Neuronal stem cell (in vitro differentiated cells): ENCODE measurements around the gene SLC2A9.

ENCODE experiments used
- DNase-seq: peaks from one replicate; pipeline ENCODE4 v3.0.0-alpha.2; 2013; ENCODE audit warnings: low spot score
- H2AFZ ChIP-seq: one replicate; pipeline ENCODE4 v1.6.1; 2013; ENCODE audit warnings: mild to moderate bottlenecking, low read length, inconsistent platforms
- H2AK5ac ChIP-seq: 2 replicates; pipeline ENCODE4 v1.6.1; 2013; ENCODE audit warnings: low read depth, mild to moderate bottlenecking, inconsistent platforms, low read length, moderate library complexity, mixed read lengths
- H2BK120ac ChIP-seq: 2 replicates; pipeline ENCODE4 v1.6.1; 2013; ENCODE audit warnings: low read depth, mild to moderate bottlenecking, inconsistent platforms, low read length, moderate library complexity, mixed read lengths
- H2BK12ac ChIP-seq: one replicate; pipeline ENCODE4 v1.6.1; 2013; ENCODE audit warnings: low read length, inconsistent platforms
- H2BK15ac ChIP-seq: 2 replicates; pipeline ENCODE4 v1.6.1; 2013; ENCODE audit warnings: mild to moderate bottlenecking, low read length, inconsistent platforms, mixed read lengths
- H2BK5ac ChIP-seq: one replicate; pipeline ENCODE4 v1.6.1; 2013; ENCODE audit warnings: inconsistent platforms, mild to moderate bottlenecking, low read length, moderate library complexity
- H3K14ac ChIP-seq: one replicate; pipeline ENCODE4 v1.6.1; 2013; ENCODE audit warnings: low read length, inconsistent platforms
- H3K18ac ChIP-seq: 2 replicates; pipeline ENCODE4 v1.6.1; 2013; ENCODE audit warnings: low read length, inconsistent platforms
- H3K23ac ChIP-seq: 2 replicates; pipeline ENCODE4 v1.6.1; 2013; ENCODE audit warnings: low read depth, mild to moderate bottlenecking, mixed read lengths, low read length, inconsistent platforms; ENCODE audit not compliant: poor library complexity
- H3K27ac ChIP-seq: replicated peaks from 3 replicates; pipeline ENCODE4 v1.5.1; 2013; ENCODE audit warnings: low read length, inconsistent platforms
- H3K27me3 ChIP-seq, 3 experiments: 2 replicates each; pipeline ENCODE4 v1.6.1; 2013; ENCODE audit warnings: low read length in 3 of 3, mild to moderate bottlenecking in 2 of 3, inconsistent platforms in 1 of 3, low read depth in 1 of 3, mixed read lengths in 1 of 3, moderate library complexity in 1 of 3; ENCODE audit not compliant: control insufficient read depth in 3 of 3, insufficient read depth in 3 of 3
- H3K36me3 ChIP-seq, 2 donors: replicated peaks in 1 of 2; 2 replicates each; pipeline ENCODE4 v1.6.1; 2013; ENCODE audit warnings: low read length in 2 of 2; ENCODE audit not compliant: control insufficient read depth in 2 of 2, insufficient read depth in 2 of 2
- H3K4ac ChIP-seq: 2 replicates; pipeline ENCODE4 v1.6.1; 2013; ENCODE audit warnings: inconsistent platforms, mild to moderate bottlenecking, low read length, moderate library complexity
- H3K4me1 ChIP-seq, 2 donors: 1 replicate in 1 of 2; 2 replicates in 1 of 2; pipeline ENCODE4 v1.6.1; 2013; ENCODE audit warnings: low read length in 2 of 2, low read depth in 1 of 2; ENCODE audit not compliant: control insufficient read depth in 2 of 2, insufficient read depth in 1 of 2
- H3K4me2 ChIP-seq: one replicate; pipeline ENCODE4 v1.6.1; 2013; ENCODE audit warnings: mild to moderate bottlenecking, low read length, inconsistent platforms; ENCODE audit not compliant: insufficient read depth, poor library complexity, severe bottlenecking
- H3K4me3 ChIP-seq, 2 donors: 2 replicates each; pipeline ENCODE4 v1.5.1; 2013; ENCODE audit warnings: low read length in 2 of 2, mild to moderate bottlenecking in 2 of 2, inconsistent platforms in 1 of 2, moderate library complexity in 1 of 2
- H3K79me1 ChIP-seq: one replicate; pipeline ENCODE4 v1.6.1; 2013; ENCODE audit warnings: low read depth, mild to moderate bottlenecking, inconsistent platforms, low read length, moderate library complexity
- H3K9ac ChIP-seq: one replicate; pipeline ENCODE4 v1.6.1; 2013; ENCODE audit warnings: mild to moderate bottlenecking, low read depth, low read length, inconsistent platforms; ENCODE audit not compliant: poor library complexity
- H3K9me3 ChIP-seq, 2 donors: replicated peaks in 1 of 2; 2 replicates each; pipeline versions ENCODE3 to v1.6.1; 2013; ENCODE audit warnings: low read length in 2 of 2, mild to moderate bottlenecking in 2 of 2, inconsistent platforms in 1 of 2, low read depth in 1 of 2, mixed read lengths in 1 of 2, moderate library complexity in 1 of 2; ENCODE audit not compliant: control insufficient read depth in 2 of 2, insufficient read depth in 1 of 2
- H4K8ac ChIP-seq: one replicate; pipeline ENCODE4 v1.6.1; 2013; ENCODE audit warnings: low read depth, mild to moderate bottlenecking, inconsistent platforms, low read length, moderate library complexity
- H4K91ac ChIP-seq: one replicate; pipeline ENCODE4 v1.6.1; 2013; ENCODE audit warnings: low read length, low read depth, mild to moderate bottlenecking, inconsistent platforms; ENCODE audit not compliant: poor library complexity
- WGBS, 2 donors: extraction: QIAGEN DNeasy Blood & Tissue Kit; methylation state at CpG; one replicate each; pipeline ENCODE4 v1.1.7; 2013; ENCODE audit warnings: missing lambda C conversion rate in 2 of 2, mixed read lengths in 1 of 2; ENCODE audit not compliant: insufficient read length in 2 of 2, insufficient replicate concordance in 1 of 2; ENCODE audit errors: extremely low coverage in 2 of 2; 5-methylcytosine and 5-hydroxymethylcytosine counted together

The SLC2A9 gene

GRCh38 chr4:10006601-10007435 lies 14.5 kb downstream of the SLC2A9 start:
- Histone ChIP-seq H3K79me1 (no peaks in the 10 kb centered on the region), H2BK5ac (no peak overlapping the region), H3K27ac (no peak overlapping the region), H4K91ac (no peak overlapping the region), H3K27me3 (peaks cover 0 to 20% (median 0%) of the 10 kb centered on the region in 3 experiments), H2BK15ac (no peak overlapping the region), H3K23ac (no peak overlapping the region), H2BK120ac (no peak overlapping the region), H3K4ac (no peak overlapping the region), H3K4me3 (no peak overlapping the region), H2AFZ (no peak overlapping the region), H3K4me2 (no peak overlapping the region), H2BK12ac (no peak overlapping the region), H3K9me3 (no peaks in the 10 kb centered on the region), H2AK5ac (no peak overlapping the region), H3K4me1 (peaks cover 0 to 6% of the 10 kb centered on the region in 2 donors), H3K9ac (no peak overlapping the region), H4K8ac (no peak overlapping the region), H3K18ac (no peak overlapping the region), H3K14ac (no peak overlapping the region), H3K36me3 (no peaks in the 10 kb centered on the region)
- no peak for DNase-seq
- WGBS, 2 donors, result no CpG with 5 or more reads among the region's 12 CpGs

DNA sequence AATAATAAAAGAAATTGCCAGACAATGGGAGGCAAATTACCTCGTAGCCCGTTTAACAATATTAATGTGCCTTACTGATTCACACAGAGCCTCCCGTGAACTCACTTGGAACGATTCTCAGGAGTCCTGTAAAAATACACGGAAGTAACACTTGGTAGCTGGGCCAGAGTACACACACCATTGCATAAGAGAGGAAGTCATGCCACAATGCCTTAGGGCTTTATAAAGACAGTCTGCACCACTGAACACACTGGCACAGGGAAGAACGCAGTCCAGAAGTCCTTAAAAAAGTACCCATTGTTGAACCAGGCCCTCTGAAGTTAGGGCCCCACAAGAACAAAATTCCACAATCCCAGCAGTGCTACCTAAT lies 15.1 kb downstream of the SLC2A9 start:
- no peak overlapping the region for H3K14ac ChIP-seq
- H2BK12ac ChIP-seq, result no peak overlapping the region
- H4K91ac ChIP-seq, result no peak overlapping the region
- no peak overlapping the region for H2AK5ac ChIP-seq
- no peak overlapping the region for H2BK15ac ChIP-seq
- H3K4ac ChIP-seq, result no peak overlapping the region
- H2AFZ ChIP-seq, result no peak overlapping the region
- H2BK5ac ChIP-seq, result no peak overlapping the region
- no peaks in the 10 kb centered on the region for H3K36me3 ChIP-seq
- no peak overlapping the region for H4K8ac ChIP-seq
- no peak overlapping the region for H3K27ac ChIP-seq
- no peak overlapping the region for H3K18ac ChIP-seq
- H3K9me3 ChIP-seq, result no peaks in the 10 kb centered on the region
- no peak for DNase-seq
- H3K4me2 ChIP-seq, result no peak overlapping the region
- H3K9ac ChIP-seq, result no peak overlapping the region
- no peak overlapping the region for H3K23ac ChIP-seq
- H3K79me1 ChIP-seq, result no peaks in the 10 kb centered on the region
- no peak overlapping the region for H2BK120ac ChIP-seq
- H3K4me3 ChIP-seq, result no peak overlapping the region
- H3K4me1 ChIP-seq, result peaks cover 0 to 6% of the 10 kb centered on the region in 2 donors
- H3K27me3 ChIP-seq, result peaks cover 0 to 19% (median 0%) of the 10 kb centered on the region in 3 experiments
- no CpG with 5 or more reads among the region's 6 CpGs for WGBS, 2 donors

GRCh38 chr4:10005632-10006031 lies 15.7 kb downstream of the SLC2A9 start:
- H3K9ac ChIP-seq, result no peak overlapping the region
- no peak overlapping the region for H2BK120ac ChIP-seq
- no peak overlapping the region for H3K23ac ChIP-seq
- H3K79me1 ChIP-seq, result no peaks in the 10 kb centered on the region
- H2AFZ ChIP-seq, result no peak overlapping the region
- H3K18ac ChIP-seq, result no peak overlapping the region
- no peak overlapping the region for H3K27ac ChIP-seq
- H3K14ac ChIP-seq, result no peak overlapping the region
- no peak overlapping the region for H2BK5ac ChIP-seq
- no peaks in the 10 kb centered on the region for H3K9me3 ChIP-seq
- H3K4me3 ChIP-seq, result no peak overlapping the region
- H3K27me3 ChIP-seq, result peaks cover 0 to 13% (median 0%) of the 10 kb centered on the region in 3 experiments
- no peak overlapping the region for H3K4me2 ChIP-seq
- no peak for DNase-seq
- H2BK12ac ChIP-seq, result no peak overlapping the region
- H4K8ac ChIP-seq, result no peak overlapping the region
- no peak overlapping the region for H4K91ac ChIP-seq
- no peak overlapping the region for H3K4ac ChIP-seq
- no peak overlapping the region for H2AK5ac ChIP-seq
- no peaks in the 10 kb centered on the region for H3K36me3 ChIP-seq
- H2BK15ac ChIP-seq, result no peak overlapping the region
- no CpG with 5 or more reads among the region's 4 CpGs for WGBS, 2 donors
- H3K4me1 ChIP-seq, result peaks cover 0 to 6% of the 10 kb centered on the region in 2 donors

- no peak overlapping the region for H4K91ac ChIP-seq
- H3K27ac ChIP-seq, result no peak overlapping the region
- H2BK15ac ChIP-seq, result no peak overlapping the region
- no peak overlapping the region for H3K4ac ChIP-seq
- H3K79me1 ChIP-seq, result no peaks in the 10 kb centered on the region
- no peak overlapping the region for H2BK5ac ChIP-seq
- H4K8ac ChIP-seq, result no peak overlapping the region
- H3K4me3 ChIP-seq, result no peak overlapping the region
- no peak overlapping the region for H3K9ac ChIP-seq
- WGBS, 2 donors, result no CpG with 5 or more reads among the region's 2 CpGs
- no peak overlapping the region for H2AFZ ChIP-seq
- H2BK120ac ChIP-seq, result no peak overlapping the region
- H3K9me3 ChIP-seq, result no peaks in the 10 kb centered on the region
- no peak overlapping the region for H2AK5ac ChIP-seq
- no peak for DNase-seq
- no peak overlapping the region for H3K14ac ChIP-seq
- peaks cover 0 to 4% of the 10 kb centered on the region in 2 donors for H3K4me1 ChIP-seq
- H3K23ac ChIP-seq, result no peak overlapping the region
- no peak overlapping the region for H2BK12ac ChIP-seq
- no peak overlapping the region for H3K18ac ChIP-seq
- H3K4me2 ChIP-seq, result no peak overlapping the region
- no peaks in the 10 kb centered on the region for H3K36me3 ChIP-seq
- peaks cover 0 to 8% (median 0%) of the 10 kb centered on the region in 3 experiments for H3K27me3 ChIP-seq
Measured at GRCh38 chr4:10003666-10004065, 17.6 kb downstream of the SLC2A9 start.
